ENCODE results near the gene FYN.

FYN gene

GRCh38 chr6:111806561-111807497 is 66.4 kb downstream of the FYN start:
- no peak for DNase-seq (ENCODE audit: low read depth)

- DNase-seq (ENCODE audit: low read depth), result no peak
Observed at GRCh38 chr6:111806165-111806547, 67.1 kb downstream of the FYN start.

- DNase-seq (ENCODE audit: low read depth), result peak; percentile 42
Observed at GRCh38 chr6:111805511-111806164, 67.6 kb downstream of the FYN start.

GRCh38 chr6:111804627-111805235 is 68.5 kb downstream of the FYN start:
- peak; percentile 60 for DNase-seq (ENCODE audit: low read depth)

GRCh38 chr6:111803804-111804203 is 69.4 kb downstream of the FYN start:
- DNase-seq (ENCODE audit: low read depth), result no peak

- DNase-seq (ENCODE audit: low read depth), result no peak
Observed at GRCh38 chr6:111803371-111803770, 69.9 kb downstream of the FYN start.

- DNase-seq (ENCODE audit: low read depth), result no peak
Observed at GRCh38 chr6:111802720-111803330, 70.4 kb downstream of the FYN start.

GRCh38 chr6:111802015-111802414 is 71.2 kb downstream of the FYN start:
- no peak for DNase-seq (ENCODE audit: low read depth)

GRCh38 chr6:111800821-111801220 is 72.4 kb downstream of the FYN start:
- no peak for DNase-seq (ENCODE audit: low read depth)

GRCh38 chr6:111800259-111800765 is 72.9 kb downstream of the FYN start:
- DNase-seq (ENCODE audit: low read depth), result no peak

GRCh38 chr6:111799576-111800258 is 73.5 kb downstream of the FYN start:
- DNase-seq (ENCODE audit: low read depth), result no peak

GRCh38 chr6:111798281-111798725 is 74.9 kb downstream of the FYN start:
- DNase-seq (ENCODE audit: low read depth), result no peak

GRCh38 chr6:111796310-111796918 is 76.8 kb downstream of the FYN start:
- no peak for DNase-seq (ENCODE audit: low read depth)

- no peak for DNase-seq (ENCODE audit: low read depth)
Observed at GRCh38 chr6:111795558-111795957, 77.7 kb downstream of the FYN start.

- no peak for DNase-seq (ENCODE audit: low read depth)
Observed at GRCh38 chr6:111794727-111795452, 78.4 kb downstream of the FYN start.

GRCh38 chr6:111794300-111794699 is 79.0 kb downstream of the FYN start:
- no peak for DNase-seq (ENCODE audit: low read depth)

- peak; percentile 25 for DNase-seq (ENCODE audit: low read depth)
Observed at GRCh38 chr6:111793711-111794111, 79.5 kb downstream of the FYN start.

GRCh38 chr6:111792914-111793700 is 80.1 kb downstream of the FYN start:
- no peak for DNase-seq (ENCODE audit: low read depth)

GRCh38 chr6:111792241-111792640 is 81.0 kb downstream of the FYN start:
- no peak for DNase-seq (ENCODE audit: low read depth)

- DNase-seq (ENCODE audit: low read depth), result no peak
Observed at GRCh38 chr6:111791415-111791814, 81.8 kb downstream of the FYN start.

All from activated gamma-delta T cell treated with anti-CD3 and anti-CD28 coated beads, Interleukin-2, amount 50 U/mL, for 16 hours (primary cell).